ENCODE data around the gene ZC3H18.

GRCh38 chr16:88624481-88624880 lies 54.3 kb downstream of the ZC3H18 start:
- TF ChIP-seq POLR2A (IDR thresholded peaks at IDR 0.05): no peak
- no peak for TF ChIP-seq CTCF (IDR thresholded peaks at IDR 0.05)

Data from right lobe of liver (tissue), 4 donors.